ENCODE results near the gene WNT3.
"Not testable (repeated sequence)": the region's sequence is repeated elsewhere in the genome, so short reads cannot be mapped to it uniquely, and the experiment has no call there.

Gene WNT3

DNA sequence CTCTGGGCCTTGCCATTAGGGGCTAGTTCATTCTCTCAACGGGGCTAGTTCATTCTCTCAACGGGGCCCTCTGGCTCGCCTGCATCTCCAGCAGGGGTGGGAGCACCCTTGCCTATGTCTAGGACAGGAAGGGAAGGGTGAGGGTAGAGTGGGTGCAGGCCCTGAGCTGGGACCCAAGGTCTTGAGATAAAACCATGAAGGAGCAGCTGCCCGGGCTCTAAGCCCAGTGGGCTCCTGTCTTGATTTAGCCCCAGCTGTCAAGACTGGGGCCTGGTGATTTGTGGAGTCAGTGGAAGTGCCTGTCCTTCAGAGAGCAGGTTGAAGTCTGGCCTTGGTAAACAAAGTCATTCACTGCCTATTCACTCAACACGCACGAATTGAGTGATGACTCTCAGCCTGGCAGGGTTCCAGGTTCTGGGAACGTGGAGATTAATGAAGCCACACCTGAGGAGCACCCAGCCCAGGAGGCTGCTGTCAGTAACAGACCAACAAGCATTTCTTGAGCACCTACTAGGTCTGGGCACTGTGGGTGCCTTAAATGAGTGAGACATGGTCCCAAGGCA, 35.4 kb downstream of the WNT3 start:
- no peak for DNase-seq (ENCODE audit: low spot score)

DNA sequence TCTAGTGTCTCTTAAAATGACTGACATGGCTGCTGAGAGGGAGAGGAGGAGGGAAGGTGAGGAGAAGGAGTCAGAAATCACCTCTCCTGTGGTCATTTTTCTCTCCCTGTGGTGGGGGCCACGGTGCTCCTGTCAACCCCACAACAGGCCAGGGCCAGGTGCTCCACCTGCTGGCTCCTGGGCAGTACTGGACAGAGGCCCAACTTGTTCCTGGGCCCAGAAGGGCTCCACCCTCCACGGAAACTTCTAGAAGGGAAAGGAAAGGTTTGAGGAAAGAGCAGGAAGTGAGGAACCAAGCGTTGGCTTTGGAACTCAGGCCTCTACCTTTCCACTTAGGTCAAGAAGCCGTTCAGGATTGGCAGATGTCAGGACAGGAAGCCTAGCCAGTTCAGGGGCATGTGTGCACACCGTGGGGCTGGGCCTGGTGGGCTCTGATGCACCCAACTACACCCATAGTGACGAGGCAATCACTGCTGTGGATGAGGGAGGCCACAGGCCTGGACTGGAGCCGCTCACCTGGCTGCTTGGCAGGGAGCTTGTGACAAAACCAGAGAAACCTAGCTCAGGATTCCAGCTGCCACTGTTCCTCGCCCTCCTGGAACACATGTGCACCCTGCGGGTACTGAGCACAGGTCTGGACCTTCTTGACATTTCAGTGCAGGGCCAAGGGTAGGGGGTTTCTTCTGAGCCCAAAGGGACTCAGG, 36.1 kb downstream of the WNT3 start:
- DNase-seq (ENCODE audit: low spot score): peak; percentile 71

DNA sequence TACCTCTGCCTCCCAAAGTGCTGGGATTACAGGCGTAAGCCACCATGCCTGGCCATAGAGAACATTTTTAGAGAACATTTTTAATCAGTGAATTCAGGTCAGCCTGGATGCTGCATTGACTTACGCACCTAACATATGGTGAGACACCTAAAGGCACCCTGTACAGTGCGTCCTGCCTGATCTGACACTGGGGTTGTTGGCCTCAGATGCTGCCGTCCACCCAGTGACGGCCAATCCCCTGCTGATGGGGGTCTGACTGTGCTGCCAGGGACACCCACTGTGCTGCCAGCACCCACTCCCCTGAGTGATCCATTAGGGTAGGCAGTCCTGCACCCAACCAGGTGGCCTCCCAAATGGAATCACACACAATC, 38.5 kb downstream of the WNT3 start:
- DNase-seq (ENCODE audit: low spot score): no peak

DNA sequence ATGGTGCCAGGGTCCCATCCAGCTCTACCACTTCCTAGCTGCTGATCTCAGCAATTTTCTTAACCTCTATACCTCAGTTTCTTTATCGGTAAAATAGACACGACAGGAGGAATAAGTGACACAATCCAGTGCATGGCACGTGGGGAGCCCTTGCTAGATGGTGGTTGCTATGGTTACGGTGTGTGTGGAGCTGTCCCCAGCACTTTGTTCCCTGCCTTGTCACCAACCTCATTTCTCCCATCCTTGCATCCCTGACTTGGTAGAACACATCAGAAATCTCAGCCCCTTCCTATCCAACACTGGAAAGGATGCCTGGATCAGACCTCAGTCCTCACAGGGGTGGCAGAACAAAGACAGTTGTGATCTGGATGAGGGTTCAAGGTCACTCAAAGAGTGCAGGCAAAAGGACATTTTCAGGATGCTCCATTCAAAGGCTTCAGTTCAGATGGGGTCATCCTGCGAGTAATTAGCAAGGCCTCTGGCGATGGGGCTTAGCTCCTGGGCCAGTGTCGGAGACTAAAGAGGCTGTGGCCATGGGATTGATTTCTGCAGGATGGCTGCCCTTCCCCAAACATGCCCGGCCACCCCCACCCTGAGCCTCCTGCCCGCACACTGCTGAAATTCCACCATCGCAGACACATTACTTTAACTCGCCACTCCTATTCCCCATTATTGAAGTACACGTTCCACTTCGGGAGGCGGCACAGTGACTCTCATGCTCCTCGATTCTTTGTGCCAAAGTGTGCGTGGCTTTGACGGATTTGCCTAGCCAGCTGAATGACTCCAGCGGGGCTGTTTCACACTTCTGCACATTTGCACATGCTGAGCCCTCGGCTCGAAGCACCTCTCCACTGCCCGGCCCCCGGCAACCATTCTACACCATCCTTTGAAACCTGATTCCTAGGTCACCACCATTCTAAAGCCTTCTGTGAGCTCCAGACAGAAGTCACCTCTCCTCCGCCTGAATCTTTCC, 40.3 kb downstream of the WNT3 start:
- DNase-seq (ENCODE audit: low spot score): no peak

DNA sequence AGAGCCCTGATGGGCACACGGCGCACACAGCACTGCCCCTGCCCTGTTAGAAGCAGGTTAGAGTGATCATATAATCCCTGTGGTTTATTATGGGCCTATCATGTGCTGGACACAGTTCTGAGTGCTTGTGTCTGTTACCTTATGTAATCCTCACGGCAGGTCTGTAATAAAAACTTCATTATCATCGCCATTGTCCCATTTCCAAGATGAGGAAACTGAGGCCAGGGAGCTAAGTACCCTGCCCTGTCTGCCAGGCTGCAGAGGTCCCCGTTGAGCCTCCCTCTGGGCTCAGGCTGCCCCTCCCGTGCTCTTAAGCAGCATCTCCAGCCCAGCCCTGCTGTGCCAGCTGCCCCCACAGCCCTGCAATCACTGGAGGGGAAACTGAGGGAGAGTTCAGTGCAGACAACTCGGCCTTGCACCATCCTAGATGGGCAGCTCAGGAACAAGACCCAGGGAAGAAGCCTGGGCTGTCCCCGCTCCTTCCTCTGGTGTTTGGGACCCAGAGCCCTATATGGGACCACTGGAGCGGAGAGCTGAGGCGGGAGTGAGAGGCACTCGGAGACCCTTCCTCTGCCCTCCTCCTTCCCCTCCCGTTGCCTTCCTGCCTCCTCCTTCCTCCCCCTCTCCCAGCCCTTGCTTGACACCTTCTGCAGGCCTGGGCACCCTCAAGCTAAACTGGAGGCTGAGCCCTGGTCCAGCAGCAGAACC, 42.0 kb downstream of the WNT3 start:
- DNase-seq (ENCODE audit: low spot score): no peak

DNA sequence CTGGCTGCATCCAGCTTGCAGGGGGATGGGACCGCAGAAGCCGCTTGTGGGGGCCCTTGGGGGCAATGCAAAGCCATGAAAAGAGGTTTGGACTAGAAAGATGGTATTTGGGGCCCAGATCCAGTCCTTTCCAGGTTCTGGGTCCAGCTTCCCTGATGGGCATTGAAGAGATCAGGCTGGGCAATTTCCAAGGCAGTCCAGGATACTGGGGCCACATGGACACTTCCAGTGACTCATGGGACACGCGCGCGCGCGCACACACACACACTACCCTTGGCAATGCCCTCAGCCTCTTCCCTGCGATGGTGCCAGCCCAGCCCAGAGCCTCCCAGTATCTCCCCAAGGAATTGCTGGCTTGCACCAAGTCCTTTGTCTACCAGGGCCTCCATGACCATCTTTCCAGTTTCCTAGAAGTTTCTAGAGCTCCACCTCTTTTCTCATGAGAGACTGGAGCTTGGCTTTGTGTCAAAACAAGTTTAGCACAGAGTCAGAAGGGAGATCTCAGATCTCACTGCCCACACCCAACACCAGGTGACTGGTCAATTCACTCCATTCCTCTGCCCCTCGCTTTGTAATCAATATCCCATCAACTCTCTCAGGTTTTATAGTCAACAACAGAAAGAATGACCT, 44.3 kb downstream of the WNT3 start:
- no peak for DNase-seq (ENCODE audit: low spot score)

DNA sequence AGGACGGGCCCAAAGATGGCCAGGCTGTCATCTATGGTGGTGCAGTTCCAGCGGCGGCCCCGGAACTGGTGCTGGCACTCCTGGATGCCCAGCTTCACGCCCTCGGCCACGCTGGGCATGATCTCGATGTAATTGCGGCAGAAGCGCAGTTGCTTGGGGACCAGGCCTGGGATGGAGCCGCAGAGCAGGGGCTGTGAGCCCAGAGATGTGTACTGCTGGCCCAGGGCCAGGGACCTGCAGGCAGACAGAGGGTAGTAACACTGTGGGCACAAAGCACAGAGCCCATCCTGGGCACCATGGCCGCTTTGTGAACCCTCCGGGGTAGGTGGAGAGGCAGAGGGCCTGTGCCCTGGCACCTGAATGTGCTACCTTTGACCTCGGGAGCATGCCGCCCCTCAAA, 44.8 kb downstream of the WNT3 start:
- DNase-seq (ENCODE audit: low spot score): no peak

DNA sequence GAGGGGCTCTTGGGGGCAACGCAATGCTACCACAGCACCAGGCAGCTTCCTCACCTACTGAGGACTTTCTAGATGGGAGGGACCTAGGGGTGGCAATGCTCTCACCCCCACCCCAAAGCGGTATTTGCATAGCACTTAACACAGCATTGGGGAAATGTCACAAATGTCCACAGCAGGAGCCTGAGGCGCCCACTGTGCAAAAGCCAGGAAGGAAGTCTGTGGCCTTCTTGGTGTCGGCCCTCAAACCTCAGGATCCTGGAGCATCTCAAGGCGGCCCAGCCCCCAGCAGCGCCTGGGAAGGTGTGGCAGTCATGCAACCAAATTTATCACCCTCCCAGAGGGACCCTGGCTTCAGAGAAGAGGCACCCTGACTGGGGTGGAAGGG, 45.3 kb downstream of the WNT3 start:
- DNase-seq (ENCODE audit: low spot score): no peak

DNA sequence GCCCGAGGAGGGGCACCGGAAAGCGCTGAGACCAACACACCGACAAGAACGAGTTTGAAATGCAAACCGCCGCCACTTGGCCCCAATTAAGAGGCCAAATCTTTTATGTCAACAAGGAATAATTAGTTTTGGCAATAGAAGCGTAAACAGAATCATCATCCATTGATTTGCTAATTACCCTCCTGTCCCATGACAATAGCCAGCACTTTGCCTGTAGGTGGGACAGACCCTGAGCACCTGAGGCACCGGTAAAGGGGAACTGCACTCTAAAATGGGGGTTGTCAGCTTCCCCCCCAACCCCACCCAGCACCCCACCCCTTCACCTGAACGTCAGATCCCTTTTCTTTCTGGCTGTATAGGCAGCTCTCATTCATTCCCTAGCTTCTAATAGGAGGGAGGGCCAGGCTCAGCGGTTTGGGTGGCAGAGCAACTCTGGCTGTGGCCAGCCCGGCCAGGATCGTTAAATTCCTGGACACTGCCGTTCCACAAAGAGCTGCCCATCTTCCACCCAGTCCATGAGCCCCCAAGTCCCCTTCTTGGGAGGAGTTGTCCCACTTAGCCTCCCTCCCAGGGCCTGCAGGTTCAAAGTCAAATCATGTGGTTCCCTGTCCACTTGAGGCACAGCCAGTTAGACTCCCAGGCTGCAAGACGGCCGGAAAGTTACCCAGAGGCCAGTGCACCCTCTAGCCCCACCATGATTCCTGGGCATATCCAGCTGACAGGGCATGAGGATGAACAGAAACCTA, 45.8 kb downstream of the WNT3 start:
- no peak for DNase-seq (ENCODE audit: low spot score)

DNA sequence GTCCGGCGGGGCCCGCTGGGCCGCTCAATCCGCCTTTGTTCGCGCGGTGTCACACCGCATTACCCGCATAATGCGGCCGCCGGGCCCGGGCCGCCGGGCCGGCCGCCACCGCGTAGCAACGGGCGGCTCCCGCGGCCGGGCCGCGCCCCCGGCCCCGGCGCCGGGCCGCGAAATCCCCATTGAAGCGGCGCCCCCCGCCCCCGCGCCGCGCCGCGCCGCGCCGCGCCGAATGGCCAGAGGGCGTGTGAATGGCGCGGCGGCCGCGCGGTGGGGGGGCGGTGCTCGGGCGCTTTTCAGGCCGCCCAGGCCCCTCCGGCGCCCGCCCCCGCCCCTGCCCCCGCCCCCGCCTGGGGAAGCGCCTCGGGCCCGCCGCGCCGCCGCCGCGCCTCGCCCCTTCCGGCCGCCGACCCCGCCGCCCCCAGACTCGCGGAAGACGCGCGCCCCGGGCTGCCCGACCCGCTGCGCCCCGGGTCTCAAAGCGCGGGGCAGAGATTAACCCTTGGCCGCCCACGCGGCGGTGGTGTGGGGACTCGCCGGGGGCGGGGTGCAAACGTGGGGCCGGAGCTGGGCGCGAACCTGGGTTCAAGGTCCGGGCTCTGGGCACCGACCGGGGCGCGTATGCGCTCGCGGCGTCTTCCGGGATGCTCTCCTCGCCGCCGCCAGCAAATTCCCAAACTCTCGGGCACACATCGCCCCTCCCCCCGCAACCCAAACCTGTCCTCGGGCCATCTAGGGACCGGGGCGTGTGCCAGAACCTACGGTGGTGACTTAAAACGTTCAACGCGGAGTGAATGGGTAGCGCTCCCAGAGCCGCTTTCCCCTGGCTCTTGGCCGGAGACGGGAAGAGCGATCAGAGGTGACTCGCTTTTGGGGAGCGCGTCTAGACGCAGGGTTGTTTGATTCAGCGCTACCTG, 46.7 kb downstream of the WNT3 start:
- peak; percentile 63 for DNase-seq (ENCODE audit: low spot score)

DNA sequence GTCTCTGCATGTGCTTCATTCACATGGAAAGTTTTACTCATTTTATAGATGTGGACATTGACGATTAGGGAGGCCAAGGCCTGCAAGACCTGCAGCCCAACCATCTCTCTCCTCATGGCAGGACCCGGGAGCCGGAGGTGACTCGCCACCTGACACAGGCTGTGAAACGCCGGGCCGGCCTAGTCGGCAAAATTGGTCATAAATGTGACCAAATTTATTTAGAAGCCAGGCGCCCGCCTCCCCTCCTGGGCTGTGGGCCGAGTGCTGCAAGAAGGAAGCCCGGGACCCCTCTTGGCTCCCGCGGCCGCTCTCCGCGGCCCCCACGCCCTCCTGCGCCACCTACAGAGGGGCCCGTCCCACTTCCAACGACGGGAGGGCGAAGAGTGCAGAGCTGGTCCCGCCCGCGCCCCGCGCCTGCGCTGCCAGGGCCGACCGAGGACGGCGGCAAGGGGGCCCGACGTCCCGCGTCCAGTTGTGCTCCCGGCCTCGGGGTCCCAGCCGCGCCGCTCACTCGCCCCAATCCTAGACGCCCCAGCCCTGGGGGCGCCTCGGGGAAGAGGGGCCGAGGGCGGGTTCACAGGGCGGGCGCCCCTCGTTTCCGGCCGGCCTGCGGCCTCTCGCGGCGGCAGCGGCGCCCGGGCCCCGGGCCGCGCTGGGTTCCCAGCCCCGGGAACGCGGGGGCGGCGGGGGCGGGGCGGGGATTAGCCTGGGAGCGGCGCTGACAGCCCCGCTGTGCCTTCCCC, 47.5 kb downstream of the WNT3 start:
- DNase-seq (ENCODE audit: low spot score): peak; percentile 65

DNA sequence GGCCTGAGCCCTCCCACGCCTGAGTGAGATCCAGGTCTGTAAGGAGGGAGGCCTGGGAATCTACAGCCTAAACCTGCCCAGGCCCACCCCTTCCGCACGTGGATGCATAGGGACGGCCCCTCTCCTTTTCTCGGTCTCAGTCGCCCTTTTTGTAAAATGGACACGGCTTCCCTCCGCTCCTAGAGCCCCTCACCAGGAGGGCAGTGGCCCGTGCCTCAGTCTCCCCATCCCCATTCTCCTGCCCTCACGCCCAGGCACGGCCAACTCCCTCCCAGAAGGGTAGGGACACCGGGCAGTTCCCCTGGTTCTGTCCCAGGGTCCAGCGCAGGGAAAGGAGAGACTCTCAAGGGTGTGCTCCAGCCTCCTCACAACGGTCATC, 48.1 kb downstream of the WNT3 start:
- DNase-seq (ENCODE audit: low spot score): no peak

DNA sequence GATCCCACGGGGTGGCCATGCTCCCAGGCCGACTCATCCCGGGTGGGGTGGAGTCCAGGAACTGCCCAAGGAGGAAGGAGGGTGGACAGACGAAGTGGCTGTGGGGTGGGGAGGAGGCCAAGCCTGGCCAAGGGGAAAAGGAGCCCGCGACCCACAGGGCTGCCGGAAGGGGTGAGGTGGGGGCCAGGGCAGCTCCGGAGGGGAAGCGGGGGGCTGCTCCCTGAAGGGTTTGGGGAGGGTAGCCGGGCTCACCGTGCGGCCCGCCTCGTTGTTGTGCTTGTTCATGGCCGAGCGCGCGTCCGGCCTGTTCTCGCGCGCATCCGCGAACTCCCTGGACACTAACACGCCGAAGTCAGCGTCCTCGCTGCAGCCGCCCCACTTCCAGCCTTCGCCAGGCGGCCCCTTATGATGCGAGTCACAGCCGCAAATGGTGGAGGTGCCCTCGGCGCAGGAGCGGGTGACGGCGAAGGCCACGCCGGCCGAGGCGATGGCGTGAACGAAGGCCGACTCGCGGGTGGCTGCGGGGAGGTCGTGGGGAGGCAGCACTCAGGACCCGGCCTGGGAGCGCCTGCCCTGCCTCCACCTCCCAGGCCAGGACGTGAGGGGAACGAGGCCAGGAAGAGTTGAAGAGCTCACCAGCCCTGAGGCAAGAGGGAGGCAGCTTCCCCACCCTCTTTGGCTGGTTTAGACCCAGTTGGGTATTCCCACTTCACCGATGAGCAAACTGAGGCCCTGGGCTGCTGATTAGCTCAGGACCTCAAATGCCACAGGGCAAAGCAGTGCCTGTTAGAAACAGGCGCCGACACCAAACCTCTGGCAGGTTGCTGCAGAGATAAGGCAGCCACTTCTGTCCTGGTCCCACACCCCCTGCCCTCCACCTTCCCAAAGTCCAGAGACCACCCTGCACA, 48.7 kb downstream of the WNT3 start:
- no peak for DNase-seq (ENCODE audit: low spot score)

DNA sequence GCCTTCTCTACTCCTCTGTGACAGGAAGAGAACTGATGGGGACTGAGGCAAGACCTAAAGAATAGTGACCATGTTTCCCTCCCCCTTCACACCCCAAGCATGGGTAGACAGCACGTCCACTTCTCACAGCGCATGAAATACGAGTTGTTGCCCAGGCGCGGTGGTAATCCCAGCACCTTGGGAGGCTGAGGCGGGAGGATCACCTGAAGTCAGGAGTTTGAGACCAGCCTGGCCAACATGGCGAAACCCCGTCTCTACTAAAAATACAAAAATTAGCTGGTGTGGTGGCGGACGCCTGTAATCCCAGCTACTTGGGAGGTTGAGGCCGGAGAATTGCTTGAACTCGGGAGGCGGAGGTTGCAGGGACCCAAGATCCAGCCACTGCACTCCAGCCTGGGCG, 49.6 kb downstream of the WNT3 start:
- not testable (repeated sequence) for DNase-seq (ENCODE audit: low spot score)

DNA sequence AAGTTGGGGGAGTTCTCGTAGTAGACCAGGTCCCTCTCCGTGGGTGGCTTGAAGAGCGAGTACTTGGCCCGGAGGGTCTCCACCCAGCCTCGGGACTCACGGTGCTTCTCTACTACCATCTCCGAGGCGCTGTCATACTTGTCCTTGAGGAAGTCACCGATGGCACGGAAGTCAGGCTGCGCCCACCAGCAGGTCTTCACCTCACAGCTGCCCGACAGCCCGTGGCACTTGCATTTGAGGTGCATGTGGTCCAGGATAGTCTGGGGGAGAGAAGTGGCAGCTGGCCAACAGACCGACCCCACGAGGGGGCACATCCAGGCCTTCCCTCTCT, 50.0 kb downstream of the WNT3 start:
- no peak for DNase-seq (ENCODE audit: low spot score)

DNA sequence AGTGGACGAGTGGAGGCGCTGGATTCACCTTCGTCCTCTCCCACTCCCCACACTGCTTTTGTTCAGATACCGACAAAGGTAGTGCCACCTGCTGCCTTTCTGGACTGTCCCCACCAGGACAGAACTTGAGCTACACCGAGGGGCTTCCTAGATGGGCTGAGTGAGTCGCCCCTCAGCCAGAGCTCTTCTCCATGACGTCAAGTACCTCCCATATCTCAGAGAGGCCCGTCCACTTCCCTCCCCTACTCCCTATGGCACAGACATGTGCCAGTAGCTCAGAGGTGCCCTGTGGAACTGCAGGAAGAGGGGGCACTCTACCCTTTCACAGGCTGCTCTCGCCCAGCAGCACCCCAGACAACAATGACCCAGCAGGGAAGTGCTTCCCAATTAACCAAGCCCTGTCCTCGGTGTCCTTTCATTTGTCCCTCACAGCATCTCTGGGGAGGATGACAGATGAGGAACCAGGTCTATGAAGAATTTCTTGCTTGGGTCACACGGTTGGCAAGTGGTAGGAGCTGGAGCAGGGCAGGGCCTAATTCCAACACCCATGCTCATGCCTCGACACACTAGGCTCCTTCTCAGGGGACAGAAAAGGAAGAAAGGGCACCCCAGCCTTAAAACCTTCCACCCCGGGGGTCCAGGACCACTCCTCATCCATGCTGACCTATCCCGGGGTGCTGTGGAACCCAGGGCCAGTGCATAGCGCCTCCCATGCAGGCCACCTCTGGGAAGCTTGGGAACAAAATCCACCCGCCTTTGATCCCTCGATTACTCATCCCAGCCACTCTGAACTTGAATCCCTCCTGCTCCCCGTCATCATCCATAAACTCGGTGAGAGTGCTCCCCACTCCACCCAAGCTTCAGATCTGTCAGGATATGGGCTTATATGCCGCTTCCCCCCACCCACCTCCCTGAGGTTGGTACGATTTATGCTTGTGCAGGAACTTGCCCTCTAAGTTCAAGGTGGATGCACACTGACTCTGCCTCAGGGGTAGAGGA, 51.7 kb downstream of the WNT3 start:
- DNase-seq (ENCODE audit: low spot score): no peak

DNA sequence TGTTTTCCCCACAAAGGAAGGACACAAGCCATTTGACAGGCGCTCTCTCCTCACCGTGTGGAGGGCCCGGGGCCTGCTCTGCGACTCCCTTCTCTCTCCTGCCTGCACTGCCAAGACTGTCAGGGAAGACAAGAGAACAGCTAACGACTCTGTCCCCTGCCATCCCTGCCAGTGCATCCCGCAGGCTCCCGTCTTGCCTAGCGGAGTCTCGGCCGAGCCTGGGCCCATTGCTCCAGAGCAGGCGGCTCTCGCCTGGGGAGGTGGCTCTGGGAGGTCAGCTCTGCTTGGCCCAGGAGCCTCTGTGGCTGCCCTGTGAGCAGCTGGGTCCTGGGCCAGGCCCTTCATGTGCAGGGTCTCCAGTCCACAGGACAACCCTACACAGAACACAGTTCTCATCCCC, 53.0 kb downstream of the WNT3 start:
- DNase-seq (ENCODE audit: low spot score): no peak
